SK-N-SH treated with all-trans-retinoic acid at 6 μM for 48 hours (cell line): ENCODE results near the gene TEKT5.

Experiments used
- BACH2 ChIP-seq: fragments of 250-450 bp; sonication (Bioruptor Pico); IDR thresholded peaks from 2 replicates; pipeline ENCODE4 v1.9.0; 2021; ENCODE audit warnings: mild to moderate bottlenecking, borderline replicate concordance
- ISL1 ChIP-seq: fragments of 250-450 bp; sonication (Bioruptor Pico); IDR thresholded peaks from 2 replicates; pipeline ENCODE4 v2.1.2; 2022; ENCODE audit warnings: mild to moderate bottlenecking, moderate library complexity
- OSR1 ChIP-seq: fragments of 250-450 bp; sonication (Bioruptor Pico); IDR thresholded peaks from 2 replicates; pipeline ENCODE4 v1.8.0; 2022; ENCODE audit warnings: moderate library complexity, mild to moderate bottlenecking, inconsistent platforms
- ZC3H10 ChIP-seq: fragments of 250-450 bp; sonication (Bioruptor Pico); IDR thresholded peaks from 2 replicates; pipeline ENCODE4 v1.5.1; 2021; ENCODE audit warnings: mild to moderate bottlenecking, moderate library complexity

GRCh38 chr16:10647264-10647720, 47.4 kb downstream of the TEKT5 start:
- TF ChIP-seq ZC3H10 (CRISPR knock-in tag) (no peak), BACH2 (CRISPR knock-in tag) (no peak), ISL1 (no peak), OSR1 (CRISPR knock-in tag) (no peak)
